Nephron progenitor cell (in vitro differentiated cells): ENCODE measurements around the gene EP300.
"Not testable (repeated sequence)": the region's sequence is repeated elsewhere in the genome, so short reads cannot be mapped to it uniquely, and the experiment has no call there.

Source experiments
- DNase-seq: peaks from one replicate; pipeline ENCODE4 v3.0.0; 2021
- H3K27ac Mint-ChIP-seq: 2 replicates; pipeline ENCODE4 v1.8.0; 2021; ENCODE audit warnings: mild to moderate bottlenecking, moderate library complexity, mixed read lengths
- H3K27me3 Mint-ChIP-seq: 2 replicates; pipeline ENCODE4 v1.8.0; 2021; ENCODE audit warnings: mild to moderate bottlenecking, low read depth, mixed read lengths; ENCODE audit not compliant: poor library complexity
- H3K36me3 Mint-ChIP-seq: 2 replicates; pipeline ENCODE4 v1.8.0; 2021; ENCODE audit warnings: low read depth, mixed read lengths
- H3K4me1 Mint-ChIP-seq: 2 replicates; pipeline ENCODE4 v1.8.0; 2021; ENCODE audit warnings: mixed read lengths
- H3K4me3 Mint-ChIP-seq: 2 replicates; pipeline ENCODE4 v1.8.0; 2021; ENCODE audit warnings: mild to moderate bottlenecking, moderate library complexity, mixed read lengths
- H3K9me3 Mint-ChIP-seq: 2 replicates; pipeline ENCODE4 v1.8.0; 2021; ENCODE audit warnings: mild to moderate bottlenecking, moderate library complexity, mixed read lengths
- CTCF ChIP-seq: fragments of 200-600 bp; sonication (generic); IDR thresholded peaks from 2 replicates; pipeline ENCODE4 v1.5.0; 2021; ENCODE audit warnings: antibody characterized with exemption

EP300 gene

GRCh38 chr22:41050883-41051282 is 41.5 kb upstream of the EP300 start:
- no peak for TF ChIP-seq CTCF
- Mint-ChIP-seq H3K4me3 (no peak overlapping the region), H3K36me3 (no peaks in the 10 kb centered on the region), H3K27me3 (no peaks in the 10 kb centered on the region), H3K4me1 (peaks cover 33% of the 10 kb centered on the region), H3K27ac (no peak overlapping the region), H3K9me3 (no peaks in the 10 kb centered on the region)
- no peak for DNase-seq

DNA sequence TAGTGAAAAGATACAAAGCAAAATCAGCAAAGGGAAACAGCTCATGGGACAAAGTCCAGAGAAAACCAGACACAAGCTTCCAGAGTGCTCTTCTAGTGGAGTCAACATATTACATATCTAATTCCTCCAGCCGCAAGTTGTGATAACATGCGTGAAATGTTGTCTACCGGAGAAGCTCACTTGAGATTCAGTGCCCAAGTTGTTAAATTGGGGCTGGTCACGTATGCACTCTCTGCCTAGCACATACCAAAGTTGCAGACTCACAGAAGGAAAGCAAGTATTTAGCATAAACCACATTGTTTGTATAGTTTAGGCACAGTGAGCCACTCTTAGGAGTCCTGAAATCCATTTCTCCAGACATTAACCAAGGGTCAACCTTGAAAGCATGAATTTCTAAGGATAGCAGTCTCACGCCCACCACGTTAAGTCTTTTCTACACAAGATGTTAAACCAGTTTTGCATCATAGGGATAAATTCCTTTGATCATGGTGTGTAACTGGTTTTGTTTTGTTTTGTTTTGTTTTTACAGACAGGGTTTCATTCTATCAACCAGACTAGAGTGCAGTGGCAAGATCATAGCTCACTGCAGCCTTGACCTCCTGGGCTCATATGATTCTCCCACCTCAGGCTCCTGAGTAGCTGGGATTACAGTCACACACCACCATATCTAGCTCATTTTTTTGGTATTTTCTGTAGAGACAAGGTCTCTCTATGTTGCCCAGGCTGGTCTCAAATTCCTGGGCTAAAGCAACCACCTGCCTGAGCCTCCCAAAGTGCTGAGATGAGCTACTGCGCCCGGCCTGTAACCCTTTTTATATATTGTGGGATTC is 39.5 kb upstream of the EP300 start:
- Mint-ChIP-seq H3K27ac (no peak overlapping the region), H3K4me1 (peaks cover 31% of the 10 kb centered on the region), H3K9me3 (no peaks in the 10 kb centered on the region), H3K4me3 (no peak overlapping the region), H3K36me3 (no peaks in the 10 kb centered on the region), H3K27me3 (no peaks in the 10 kb centered on the region)
- no peak for TF ChIP-seq CTCF
- DNase-seq = no peak

DNA sequence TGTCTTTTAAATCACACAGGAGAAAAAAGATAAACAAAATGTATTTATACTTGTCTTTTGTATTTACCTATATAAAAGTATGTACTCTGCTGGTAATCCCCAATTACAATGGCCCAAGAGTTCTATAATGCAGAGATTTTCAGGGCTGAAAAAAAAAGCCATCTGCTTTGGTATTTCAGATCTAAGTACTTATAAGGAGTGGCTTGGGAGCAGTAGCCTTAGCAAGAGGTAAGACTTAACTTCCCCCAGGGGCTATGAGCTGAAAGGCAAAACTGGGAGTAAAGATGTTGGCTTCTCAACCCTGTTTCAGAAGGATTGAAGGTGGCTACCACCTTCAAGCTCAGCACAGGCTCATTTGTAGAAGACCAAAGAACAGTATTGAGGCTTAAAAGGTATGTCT is 35.3 kb upstream of the EP300 start:
- Mint-ChIP-seq H3K36me3 (no peaks in the 10 kb centered on the region), H3K27ac (no peak overlapping the region), H3K27me3 (no peaks in the 10 kb centered on the region), H3K4me3 (no peak overlapping the region), H3K4me1 (peaks cover 13% of the 10 kb centered on the region), H3K9me3 (no peaks in the 10 kb centered on the region)
- DNase-seq = no peak
- no peak for TF ChIP-seq CTCF

GRCh38 chr22:41062146-41062545 is 30.2 kb upstream of the EP300 start:
- Mint-ChIP-seq H3K27me3 (peaks cover 4% of the 10 kb centered on the region), H3K36me3 (no peaks in the 10 kb centered on the region), H3K27ac (no peak overlapping the region), H3K4me3 (no peak overlapping the region), H3K9me3 (peaks cover 4% of the 10 kb centered on the region), H3K4me1 (no peaks in the 10 kb centered on the region)
- TF ChIP-seq CTCF = no peak
- no peak for DNase-seq

GRCh38 chr22:41064326-41064725 is 28.1 kb upstream of the EP300 start:
- not testable (repeated sequence) for H3K9me3 Mint-ChIP-seq, H3K27ac Mint-ChIP-seq, DNase-seq, H3K4me3 Mint-ChIP-seq, H3K27me3 Mint-ChIP-seq, H3K4me1 Mint-ChIP-seq, H3K36me3 Mint-ChIP-seq

DNA sequence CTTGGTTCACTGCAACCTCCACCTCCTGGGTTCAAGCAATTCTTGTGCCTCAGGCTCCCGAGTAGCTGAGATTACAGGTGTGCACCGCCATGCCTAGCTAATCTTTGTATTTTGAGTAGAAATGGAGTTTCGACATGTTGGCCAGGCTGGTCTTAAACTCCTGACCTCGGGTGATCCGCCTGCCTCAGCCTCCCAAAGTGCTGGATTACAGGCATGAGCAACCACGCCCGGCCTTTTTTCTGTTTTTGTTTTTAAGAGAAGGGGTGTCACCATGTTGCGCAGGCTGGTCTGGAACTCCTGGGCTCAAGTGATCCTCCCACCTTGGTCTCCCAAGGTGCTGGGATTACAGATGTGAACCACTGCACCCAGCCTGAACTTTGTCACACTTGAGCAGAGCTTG is 26.1 kb upstream of the EP300 start:
- H3K27ac Mint-ChIP-seq, H3K4me3 Mint-ChIP-seq, H3K4me1 Mint-ChIP-seq, H3K9me3 Mint-ChIP-seq, H3K27me3 Mint-ChIP-seq, DNase-seq, H3K36me3 Mint-ChIP-seq: not testable (repeated sequence)

DNA sequence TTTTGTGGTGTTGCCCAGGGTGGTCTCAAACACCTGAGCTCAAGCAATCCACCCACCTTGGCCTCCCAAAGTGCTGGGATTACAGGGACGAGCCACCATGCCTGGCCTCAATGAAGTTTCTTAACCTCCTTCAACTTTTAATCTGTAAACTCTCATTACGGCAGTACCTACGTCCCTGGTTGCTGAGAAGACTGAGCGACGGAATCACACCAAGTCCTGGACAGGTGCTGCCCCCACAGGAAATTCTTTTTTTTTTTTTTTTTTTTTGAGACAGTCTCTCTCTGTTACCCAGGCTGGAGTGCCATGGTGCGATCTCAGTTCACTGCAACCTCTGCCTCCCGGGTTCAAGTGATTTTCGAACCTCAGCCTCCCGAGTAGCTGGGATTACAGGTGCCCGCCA is 24.4 kb upstream of the EP300 start:
- not testable (repeated sequence) for H3K36me3 Mint-ChIP-seq, H3K4me3 Mint-ChIP-seq, H3K9me3 Mint-ChIP-seq, H3K4me1 Mint-ChIP-seq, DNase-seq, H3K27ac Mint-ChIP-seq, H3K27me3 Mint-ChIP-seq
